Motor neuron (in vitro differentiated cells): ENCODE measurements around the gene CREBRF. TPM values are rescaled to one million over a fixed set of nuclear protein-coding genes. Genes with fewer than 3 reads are reported as not detected.
"Not testable (repeated sequence)": the region's sequence is repeated elsewhere in the genome, so short reads cannot be mapped to it uniquely, and the experiment has no call there.

Experiments
- ATAC-seq, 8 experiments: fragments of 200-7000 bp; cut with Tn5 transposase; replicated peaks in 6 of 8; 2 replicates each; pipeline ENCODE4 v1.8.0; 2021; ENCODE audit warnings: mild to moderate bottlenecking in 8 of 8, moderate library complexity in 8 of 8
- H3K27ac ChIP-seq, 2 donors: fragments of 250-450 bp; sonication (Bioruptor Pico); 2 replicates each; pipeline ENCODE4 v1.9.0; 2021; ENCODE audit warnings: antibody characterized with exemption in 2 of 2, mild to moderate bottlenecking in 2 of 2, moderate library complexity in 1 of 2
- H3K4me1 ChIP-seq, 2 donors: fragments of 250-450 bp; sonication (Bioruptor Pico); replicated peaks in 1 of 2; 2 replicates each; pipeline ENCODE4 v1.6.1; 2021; ENCODE audit warnings: antibody characterized with exemption in 2 of 2, mild to moderate bottlenecking in 2 of 2, moderate library complexity in 1 of 2
- H3K4me3 ChIP-seq, 5 donors: fragments of 250-450 bp; sonication (Bioruptor Pico); 2 replicates each; pipeline ENCODE4 v1.9.0; 2021; ENCODE audit warnings: antibody characterized with exemption in 5 of 5, mild to moderate bottlenecking in 5 of 5, moderate library complexity in 4 of 5
- WGBS, 10 experiments: fragments of 450-650 bp; shearing (Covaris generic); methylation state at CpG; one replicate each; pipeline ENCODE4 v1.0.0; 2022; 5-methylcytosine and 5-hydroxymethylcytosine counted together
- in situ Hi-C, 9 experiments: fragments of 400-800 bp; cut with MboI; loops; one replicate each; pipeline ENCODE4 v1.15.0; 2021; ENCODE audit warnings: low sequenced_read_pairs in 9 of 9, low pct_unique_long_range_greater_than_20kb in 2 of 9; ENCODE audit not compliant: unreplicated experiment in 9 of 9
- total RNA-seq, 8 experiments: library from RNA; unstranded; fragments of 300-600 nt; gene quantifications; 2 replicates each; pipeline versions ENCODE4 v1.2.3 to v1.2.4, GENCODE V29; 2022

The CREBRF gene
- total RNA-seq, 8 experiments from 2014 or later = 7.9 to 20.8 (median 15.6) TPM

GRCh38 chr5:173020154-173020581, 36.0 kb upstream of the CREBRF start:
- no peaks in the 10 kb centered on the region for H3K4me1 ChIP-seq
- no peak overlapping the region for H3K4me3 ChIP-seq
- in situ Hi-C loops = no loop called here
- no peak for ATAC-seq
- no peak overlapping the region for H3K27ac ChIP-seq
- 18 to 96% (median 80%) methylated on average over 2 to 5 of the region's 5 CpGs; no CpG with 5 or more reads in 1 of the 10 experiments for WGBS, 10 experiments

GRCh38 chr5:173020643-173021042, 35.5 kb upstream of the CREBRF start:
- WGBS, 10 experiments = 70 to 100% (median 91%) methylated on average over 2 to 9 of the region's 9 CpGs; no CpG with 5 or more reads in 1 of the 10 experiments
- in situ Hi-C loops = no loop called here

GRCh38 chr5:173025651-173026050, 30.5 kb upstream of the CREBRF start:
- no peak for ATAC-seq
- WGBS, 10 experiments = 70 to 100% (median 96%) methylated on average over 1 to 5 of the region's 6 CpGs; no CpG with 5 or more reads in 3 of the 10 experiments
- in situ Hi-C loops = no loop called here
- Histone ChIP-seq H3K27ac (no peak overlapping the region), H3K4me3 (no peak overlapping the region), H3K4me1 (peaks cover 0 to 3% of the 10 kb centered on the region in 2 donors)

More at GRCh38 chr5:173020643-173021042, 35.5 kb upstream of the CREBRF start:
- Histone ChIP-seq H3K4me3 (no peak overlapping the region), H3K27ac (no peak overlapping the region), H3K4me1 (no peaks in the 10 kb centered on the region)
- peak in 1 of 8 experiments; percentile 60 for ATAC-seq

- WGBS, 10 experiments = 73 to 100% (median 95%) methylated on average over 1 to 7 of the region's 7 CpGs
- Histone ChIP-seq H3K4me3 (no peak overlapping the region), H3K27ac (no peak overlapping the region), H3K4me1 (peaks cover 0 to 3% of the 10 kb centered on the region in 2 donors)
- in situ Hi-C loops = no loop called here
- ATAC-seq = no peak
These were observed 28.2 kb upstream of the CREBRF start for GRCh38 chr5:173027905-173028304.

DNA sequence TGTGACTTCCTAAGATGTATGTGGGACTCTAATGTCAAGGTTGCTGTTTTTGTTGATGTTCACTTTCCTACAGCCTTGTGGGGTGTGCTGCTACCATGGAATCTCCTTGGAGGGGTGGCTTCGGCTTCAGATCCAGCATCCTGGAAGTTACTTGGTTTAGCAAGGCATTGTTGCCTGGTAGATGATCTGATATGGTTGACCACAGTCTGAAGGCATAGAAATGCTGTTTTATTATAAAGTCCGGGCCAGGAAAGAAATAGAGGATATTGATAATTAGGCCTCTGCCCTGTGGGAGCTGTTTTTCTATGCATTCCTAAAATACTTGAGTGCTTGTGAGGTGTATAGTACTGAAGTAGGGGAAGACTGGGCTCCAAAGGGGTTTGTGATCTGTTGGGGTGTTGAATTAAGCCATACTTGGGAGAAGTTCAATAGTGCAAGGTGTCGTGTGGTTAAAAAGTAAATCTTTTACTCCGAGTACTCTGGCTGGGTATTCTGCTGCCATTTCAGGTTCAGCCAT, 27.3 kb upstream of the CREBRF start:
- ATAC-seq = no peak
- no peak overlapping the region for H3K27ac ChIP-seq
- in situ Hi-C loops = no loop called here

GRCh38 chr5:173029499-173029921, 26.6 kb upstream of the CREBRF start:
- H3K4me1 ChIP-seq = peaks cover 0 to 9% of the 10 kb centered on the region in 2 donors
- H3K27ac ChIP-seq = no peak overlapping the region
- no peak overlapping the region for H3K4me3 ChIP-seq
- 59 to 100% (median 89%) methylated on average over 1 to 5 of the region's 5 CpGs for WGBS, 10 experiments
- no peak for ATAC-seq
- in situ Hi-C loops = no loop called here

More for the DNA sequence above, 27.3 kb upstream of the CREBRF start:
- H3K4me3 ChIP-seq = no peak overlapping the region
- H3K4me1 ChIP-seq = peaks cover 0 to 6% of the 10 kb centered on the region in 2 donors
- 60 to 100% (median 89%) methylated on average over 1 to 3 of the region's 4 CpGs; no CpG with 5 or more reads in 1 of the 10 experiments for WGBS, 10 experiments

DNA sequence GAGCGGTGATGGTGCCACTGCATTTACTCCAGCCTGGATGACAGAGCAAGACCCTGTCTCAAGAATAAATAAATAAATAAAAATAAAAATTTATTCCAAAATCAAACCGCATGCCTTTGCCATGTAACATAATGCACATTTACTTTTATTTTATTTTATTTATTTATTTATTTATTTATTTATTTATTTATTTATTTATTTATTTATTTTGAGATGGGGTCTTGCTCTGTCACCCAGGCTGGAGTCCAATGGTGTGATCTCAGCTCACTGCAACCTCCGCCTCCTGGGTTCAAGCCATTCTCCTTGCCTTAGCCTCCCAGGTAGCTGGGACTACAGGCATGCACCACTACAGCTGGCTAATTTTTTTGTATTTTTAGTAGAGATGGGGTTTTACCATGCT, 24.1 kb upstream of the CREBRF start:
- H3K4me3 ChIP-seq, ATAC-seq, H3K27ac ChIP-seq, in situ Hi-C loops, H3K4me1 ChIP-seq: not testable (repeated sequence)
- 80 to 100% (median 98%) methylated on average over 1 to 3 of the region's 3 CpGs for WGBS, 10 experiments

GRCh38 chr5:173032730-173033129, 23.4 kb upstream of the CREBRF start:
- in situ Hi-C loops = no loop called here
- 90 to 100% (median 94%) methylated on average over 1 to 3 of the region's 3 CpGs; no CpG with 5 or more reads in 3 of the 10 experiments for WGBS, 10 experiments
- Histone ChIP-seq H3K4me1 (peaks cover 0 to 9% of the 10 kb centered on the region in 2 donors), H3K4me3 (no peak overlapping the region), H3K27ac (no peak overlapping the region)
- no peak for ATAC-seq

- in situ Hi-C loops = no loop called here
- WGBS, 10 experiments = 65 to 94% (median 81%) methylated on average over 2 to 5 of the region's 6 CpGs; no CpG with 5 or more reads in 4 of the 10 experiments
- no peak overlapping the region for H3K27ac ChIP-seq
- no peak overlapping the region for H3K4me3 ChIP-seq
- ATAC-seq = peak in 5 of 8 experiments; percentile 23 to 80 (median 48)
- H3K4me1 ChIP-seq = peaks cover 0 to 9% of the 10 kb centered on the region in 2 donors
These were observed 22.2 kb upstream of the CREBRF start for GRCh38 chr5:173033923-173034322.

DNA sequence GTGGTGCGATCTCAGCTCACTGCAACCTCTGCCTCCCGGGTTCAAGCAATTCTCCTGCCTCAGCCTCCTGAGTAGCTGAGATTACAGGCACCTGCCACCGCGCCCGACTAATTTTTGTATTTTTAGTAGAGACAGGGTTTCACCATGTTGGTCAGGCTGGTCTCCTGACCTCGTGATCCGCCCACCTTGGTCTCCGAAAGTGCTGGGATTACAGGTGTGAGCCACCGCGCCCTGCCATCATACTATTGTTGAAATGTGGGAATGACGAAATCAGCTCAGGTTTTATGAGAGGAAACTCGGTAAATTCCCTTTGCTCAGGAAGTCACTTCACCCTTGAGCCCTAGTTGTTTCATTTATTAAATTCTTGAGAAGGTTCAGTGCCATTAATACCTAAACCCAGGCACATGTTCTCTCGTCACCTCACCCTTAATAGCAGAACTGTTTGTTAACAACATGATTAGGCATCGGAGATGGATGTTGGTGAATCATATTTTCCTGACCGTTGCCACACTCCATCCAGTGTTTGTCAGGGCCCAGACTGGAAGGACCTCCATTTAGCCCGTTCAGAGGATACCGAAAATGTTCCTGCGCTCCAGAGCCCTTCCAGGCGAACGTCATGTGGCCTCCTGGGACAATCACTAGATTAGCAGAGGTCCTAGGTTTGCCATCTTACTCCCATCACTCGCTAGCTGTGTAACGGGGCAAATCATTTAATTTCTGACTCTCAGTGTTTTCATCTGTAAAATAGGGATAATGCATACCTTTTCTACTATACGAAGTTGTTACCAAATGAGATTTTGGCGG, 20.0 kb upstream of the CREBRF start:
- H3K27ac ChIP-seq = no peak overlapping the region
- ATAC-seq = no peak
- in situ Hi-C loops = no loop called here
- no peak overlapping the region for H3K4me3 ChIP-seq
- peaks cover 0 to 6% of the 10 kb centered on the region in 2 donors for H3K4me1 ChIP-seq
- 91 to 98% (median 96%) methylated on average over 3 to 19 of the region's 24 CpGs; no CpG with 5 or more reads in 1 of the 10 experiments for WGBS, 10 experiments

DNA sequence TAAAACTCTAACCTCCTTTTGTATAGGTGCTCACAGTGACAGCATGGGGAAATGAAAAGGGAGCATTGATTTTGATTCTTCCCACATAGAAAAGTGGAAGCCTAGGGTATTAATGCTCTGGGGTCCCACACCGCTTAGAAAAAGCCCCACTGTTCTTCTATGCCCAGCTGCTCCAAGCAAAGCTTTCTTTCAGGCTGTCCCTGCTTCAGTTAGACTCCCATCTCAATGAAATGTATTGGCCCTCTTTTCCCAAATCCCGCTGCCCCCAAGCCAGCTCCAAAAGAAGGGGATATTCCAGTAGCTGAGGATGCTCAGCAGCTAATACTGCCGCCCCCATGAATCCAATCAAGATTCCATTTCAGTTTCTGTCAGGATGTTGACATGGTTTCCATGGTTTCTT, 17.0 kb upstream of the CREBRF start:
- WGBS, 10 experiments = 80 to 100% (median 88%) methylated on average over 1 to 2 of the region's 3 CpGs; no CpG with 5 or more reads in 3 of the 10 experiments
- Histone ChIP-seq H3K27ac (no peak overlapping the region), H3K4me1 (peaks cover 0 to 1% of the 10 kb centered on the region in 2 donors), H3K4me3 (no peak overlapping the region)
- in situ Hi-C loops = no loop called here
- no peak for ATAC-seq

DNA sequence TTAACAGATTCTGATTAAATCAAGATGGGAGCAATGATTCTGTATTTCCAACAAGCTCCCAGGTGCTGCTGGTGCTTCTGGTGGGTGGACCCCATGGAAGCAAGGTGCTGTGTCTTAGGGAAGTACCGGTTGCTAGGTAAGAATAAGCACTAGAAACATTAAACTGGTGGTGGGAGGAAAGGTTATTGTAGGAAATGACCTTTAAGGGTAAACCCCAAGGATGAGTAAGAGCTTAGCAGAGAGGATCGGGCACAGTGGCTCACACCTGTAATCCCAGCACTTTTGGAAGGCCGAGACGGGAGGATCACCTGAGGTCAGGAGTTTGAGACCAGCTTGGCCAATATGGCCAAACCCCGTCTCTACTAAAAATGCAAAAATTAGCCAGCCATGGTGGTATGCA, 16.2 kb upstream of the CREBRF start:
- ATAC-seq = no peak
- Histone ChIP-seq H3K4me1 (no peaks in the 10 kb centered on the region), H3K27ac (no peak overlapping the region), H3K4me3 (no peak overlapping the region)
- in situ Hi-C loops = no loop called here
- 80 to 100% (median 94%) methylated on average over 1 to 5 of the region's 5 CpGs; no CpG with 5 or more reads in 1 of the 10 experiments for WGBS, 10 experiments
